GM13977 (cell line): ENCODE results near the gene UBE2Z.

Experiments
- DNase-seq: peaks from one replicate; pipeline ENCODE4 v3.0.0; 2012; ENCODE audit warnings: low spot score
- CTCF ChIP-seq: IDR thresholded peaks from 2 replicates; pipeline ENCODE4 v1.5.1; 2012; ENCODE audit warnings: mild to moderate bottlenecking, control low read depth; ENCODE audit not compliant: insufficient read depth; ENCODE audit errors: extremely low read depth, missing control alignments
- in situ Hi-C: fragments of 300-500 bp; cut with MboI; formaldehyde crosslinking; loops from one replicate; pipeline ENCODE4 v1.12.0; 2022; ENCODE audit warnings: low sequenced_read_pairs, low pct_unique_long_range_greater_than_20kb, mixed read lengths, inconsistent platforms; ENCODE audit not compliant: unreplicated experiment

UBE2Z gene

GRCh38 chr17:48972749-48973097, 64.5 kb downstream of the UBE2Z start:
- DNase-seq, result no peak
- no peak for TF ChIP-seq CTCF
- in situ Hi-C loops, result no loop called here

- in situ Hi-C loops, result no loop called here
- DNase-seq, result no peak
These were observed 65.6 kb downstream of the UBE2Z start for GRCh38 chr17:48973806-48974205.

More at GRCh38 chr17:48973806-48974205, 65.6 kb downstream of the UBE2Z start:
- no peak for TF ChIP-seq CTCF
